Keratinocyte (primary cell): Measurements from ENCODE around the gene ACTR3. TPM values are rescaled to one million over a fixed set of nuclear protein-coding genes. Genes with fewer than 3 reads are reported as not detected.

Experiments used
- DNase-seq: peaks from one replicate; pipeline ENCODE4 v3.0.0-alpha.2; 2011; ENCODE audit warnings: low read depth, missing footprints, low spot score
- FAIRE-seq: peaks from 2 replicates; lab custom pipeline; 2011; peaks lifted over from hg19 to GRCh38; lab: Jason Lieb, UNC
- H2AFZ ChIP-seq: 2 replicates; pipeline ENCODE4 v1.6.0; 2012; ENCODE audit warnings: low read length, control low read depth, inconsistent platforms; ENCODE audit not compliant: control insufficient read depth
- H3K27ac ChIP-seq: 2 replicates; pipeline ENCODE4 v1.5.1; 2011; ENCODE audit warnings: low read length; ENCODE audit not compliant: control insufficient read depth, insufficient read depth
- H3K27me3 ChIP-seq: 3 replicates; pipeline ENCODE4 v1.6.0; 2011; ENCODE audit warnings: low read length; ENCODE audit not compliant: control insufficient read depth, insufficient read depth; ENCODE audit errors: extremely low read depth
- H3K36me3 ChIP-seq, 2 experiments: 2 replicates in 1 of 2; 3 replicates in 1 of 2; pipeline ENCODE4 v1.5.1; 2011; ENCODE audit warnings: low read length in 2 of 2, mild to moderate bottlenecking in 1 of 2; ENCODE audit not compliant: control insufficient read depth in 2 of 2, insufficient read depth in 2 of 2; ENCODE audit errors: extremely low read depth in 1 of 2
- H3K4me1 ChIP-seq: 3 replicates; pipeline ENCODE4 v1.5.1; 2011; ENCODE audit warnings: low read length; ENCODE audit not compliant: control insufficient read depth, insufficient read depth; ENCODE audit errors: extremely low read depth
- H3K4me2 ChIP-seq: 3 replicates; pipeline ENCODE4 v1.6.0; 2011; ENCODE audit warnings: low read depth, low read length; ENCODE audit not compliant: control insufficient read depth, insufficient read depth; ENCODE audit errors: extremely low read depth
- H3K4me3 ChIP-seq, 3 experiments: fragments of 200-600 bp in 1 of 3; sonication (generic) in 1 of 3; 2 replicates in 2 of 3; 3 replicates in 1 of 3; pipeline ENCODE4 v1.5.1; 2011 to 2016; ENCODE audit warnings: low read length in 3 of 3, mild to moderate bottlenecking in 3 of 3, control low read depth in 2 of 3, inconsistent platforms in 1 of 3, low read depth in 1 of 3, mixed read lengths in 1 of 3, mixed run types in 1 of 3, moderate library complexity in 1 of 3; ENCODE audit not compliant: control insufficient read depth in 2 of 3, insufficient read depth in 2 of 3; ENCODE audit errors: extremely low read depth in 1 of 3
- H3K79me2 ChIP-seq: 2 replicates; pipeline ENCODE4 v1.6.0; 2012; ENCODE audit warnings: low read length; ENCODE audit not compliant: control insufficient read depth, insufficient read depth
- H3K9ac ChIP-seq: 3 replicates; pipeline ENCODE4 v1.6.0; 2011; ENCODE audit warnings: low read length; ENCODE audit not compliant: control insufficient read depth, insufficient read depth; ENCODE audit errors: extremely low read depth
- H3K9me1 ChIP-seq: 3 replicates; pipeline ENCODE4 v1.6.0; 2011; ENCODE audit warnings: low read length; ENCODE audit not compliant: control insufficient read depth, insufficient read depth; ENCODE audit errors: extremely low read depth
- H3K9me3 ChIP-seq: 2 replicates; pipeline ENCODE4 v1.5.1; 2012; ENCODE audit warnings: low read depth, low read length; ENCODE audit not compliant: control insufficient read depth
- H4K20me1 ChIP-seq: 3 replicates; pipeline ENCODE4 v1.6.0; 2011; ENCODE audit warnings: low read length; ENCODE audit not compliant: control insufficient read depth, insufficient read depth; ENCODE audit errors: extremely low read depth
- CTCF ChIP-seq, 3 experiments: IDR thresholded peaks in 1 of 3; conservative IDR thresholded peaks in 1 of 3; optimal IDR thresholded peaks in 1 of 3; 2 replicates in 2 of 3; 3 replicates in 1 of 3; pipeline versions ENCODE3 to v1.5.1; 2011; ENCODE audit warnings: low read length in 3 of 3, mild to moderate bottlenecking in 3 of 3, moderate library complexity in 2 of 3, control low read depth in 1 of 3, inconsistent platforms in 1 of 3; ENCODE audit not compliant: insufficient read depth in 2 of 3; ENCODE audit errors: extremely low read depth in 1 of 3
- EZH2 ChIP-seq: IDR thresholded peaks from one replicate; pipeline ENCODE4 v1.6.1; 2012; ENCODE audit warnings: inconsistent platforms, mild to moderate bottlenecking, low read length, moderate library complexity
- dilution Hi-C: fragments of 300-500 bp; cut with MboI; formaldehyde crosslinking; loops from one replicate; pipeline ENCODE4 v1.7.0; 2020; ENCODE audit warnings: low sequenced_read_pairs; ENCODE audit not compliant: extremely low pct_ligation_motif_present
- polyA plus RNA-seq, 5 experiments: library from polyadenylated mRNA; depleted of rRNA in 3 of 5; stranded (reverse) in 3 of 5; stranded (forward) in 1 of 5; unstranded in 1 of 5; fragments of >200 nt; gene quantifications; 1 replicate in 1 of 5; 2 replicates in 3 of 5; 3 replicates in 1 of 5; pipeline versions ENCODE4 v1.2.1 to v1.2.3, GENCODE V29; 2011 to 2012; ENCODE audit warnings: missing spikeins in 2 of 5, low read depth in 1 of 5, low replicate concordance in 1 of 5

ACTR3 gene
- polyA plus RNA-seq, 1 donor (not counting 4 experiments of a cell fraction or from before 2014, with no cell fraction given) = 340 TPM

GRCh38 chr2:113876503-113877387 lies 13.1 kb upstream of the ACTR3 start:
- no peaks in the 10 kb centered on the region for H3K36me3 ChIP-seq
- H4K20me1 ChIP-seq = no peaks in the 10 kb centered on the region
- no peaks in the 10 kb centered on the region for H3K9me3 ChIP-seq
- TF ChIP-seq EZH2 (no peak), CTCF (optimal IDR thresholded peaks at IDR 0.05 in 1 of 3, IDR thresholded peaks at IDR 0.05 in 1 of 3, conservative IDR thresholded peaks at IDR 0.05 in 1 of 3; ENCODE audit: extremely low read depth in 1 of 3, insufficient read depth in 2 of 3, low read length in 3 of 3) (no peak)
- no peaks in the 10 kb centered on the region for H3K79me2 ChIP-seq
- H3K27me3 ChIP-seq = no peaks in the 10 kb centered on the region
- no peak overlapping the region for H2AFZ ChIP-seq
- H3K9me1 ChIP-seq = no peaks in the 10 kb centered on the region
- H3K4me2 ChIP-seq = peak overlapping the region; percentile 62
- peaks cover 23% of the 10 kb centered on the region for H3K4me1 ChIP-seq
- FAIRE-seq = peak; percentile 75
- H3K4me3 ChIP-seq = peak overlapping the region in 1 of 3 experiments; percentile 11
- peak; percentile 59 for DNase-seq
- H3K27ac ChIP-seq = peak overlapping the region; percentile 14
- dilution Hi-C loops = no loop called here
- H3K9ac ChIP-seq = no peak overlapping the region

- Histone ChIP-seq H3K4me1 (peaks cover 23% of the 10 kb centered on the region), H3K79me2 (no peaks in the 10 kb centered on the region), H2AFZ (peak overlapping the region; percentile 62), H3K9ac (peak overlapping the region; percentile 41), H3K27ac (peak overlapping the region; percentile 20), H3K4me2 (peak overlapping the region; percentile 62), H3K4me3 (no peak overlapping the region), H3K9me3 (no peaks in the 10 kb centered on the region), H3K9me1 (no peaks in the 10 kb centered on the region), H4K20me1 (no peaks in the 10 kb centered on the region), H3K36me3 (peaks cover 0 to 1% of the 10 kb centered on the region in 2 experiments), H3K27me3 (no peaks in the 10 kb centered on the region)
- FAIRE-seq (peak; percentile 63), DNase-seq (no peak)
- dilution Hi-C loops = no loop called here
- no peak for TF ChIP-seq EZH2
- no peak for TF ChIP-seq CTCF (optimal IDR thresholded peaks at IDR 0.05 in 1 of 3, IDR thresholded peaks at IDR 0.05 in 1 of 3, conservative IDR thresholded peaks at IDR 0.05 in 1 of 3; ENCODE audit: extremely low read depth in 1 of 3, insufficient read depth in 2 of 3, low read length in 3 of 3)
Observed at GRCh38 chr2:113877711-113878598, 11.9 kb upstream of the ACTR3 start.
